Ramos (cell line): ENCODE results near the gene NSUN7.

ENCODE experiments used
- in situ Hi-C: fragments of 300-500 bp; cut with MboI; formaldehyde crosslinking; loops from one replicate; pipeline ENCODE4 v1.14.3; 2022; ENCODE audit warnings: low sequenced_read_pairs; ENCODE audit not compliant: unreplicated experiment

NSUN7 gene

GRCh38 chr4:40731792-40732245 lies 17.9 kb upstream of the NSUN7 start:
- in situ Hi-C loops: loop anchor here (25.0 kb wide), 1 partner anchor 180 kb away; no protein-coding TSS in a partner anchor

- in situ Hi-C loops: loop anchor here (25.0 kb wide), 1 partner anchor 179 kb away; no protein-coding TSS in a partner anchor
These were observed 16.0 kb upstream of the NSUN7 start for GRCh38 chr4:40733752-40734151.

- in situ Hi-C loops: loop anchor here (25.0 kb wide), 1 partner anchor 178 kb away; no protein-coding TSS in a partner anchor
These were observed 15.3 kb upstream of the NSUN7 start for GRCh38 chr4:40734497-40734896.

- in situ Hi-C loops: loop anchor here (25.0 kb wide), 1 partner anchor 175 kb away; no protein-coding TSS in a partner anchor
These were observed 12.8 kb upstream of the NSUN7 start for GRCh38 chr4:40736910-40737309.

GRCh38 chr4:40737879-40738278 lies 11.9 kb upstream of the NSUN7 start:
- in situ Hi-C loops: loop anchor here (25.0 kb wide), 1 partner anchor 174 kb away; no protein-coding TSS in a partner anchor

- in situ Hi-C loops: loop anchor here (25.0 kb wide), 1 partner anchor 173 kb away; no protein-coding TSS in a partner anchor
These were observed 10.4 kb upstream of the NSUN7 start for GRCh38 chr4:40739347-40739746.

GRCh38 chr4:40744218-40744617 lies 5.5 kb upstream of the NSUN7 start:
- in situ Hi-C loops: loop anchor here (25.0 kb wide), 1 partner anchor 168 kb away; no protein-coding TSS in a partner anchor

- in situ Hi-C loops: loop anchor here (25.0 kb wide), 1 partner anchor 167 kb away; no protein-coding TSS in a partner anchor
These were observed 4.3 kb upstream of the NSUN7 start for GRCh38 chr4:40745285-40745984.

- in situ Hi-C loops: loop anchor here (25.0 kb wide), 1 partner anchor 165 kb away; no protein-coding TSS in a partner anchor
These were observed 2.4 kb upstream of the NSUN7 start for GRCh38 chr4:40747207-40747835.

GRCh38 chr4:40750461-40751258 lies 905 bp downstream of the NSUN7 start:
- in situ Hi-C loops: no loop called here

- in situ Hi-C loops: no loop called here
These were observed 5.9 kb downstream of the NSUN7 start for GRCh38 chr4:40755616-40756015.

GRCh38 chr4:40763228-40763716 lies 13.5 kb downstream of the NSUN7 start:
- in situ Hi-C loops: no loop called here

GRCh38 chr4:40769266-40769665 lies 19.5 kb downstream of the NSUN7 start:
- in situ Hi-C loops: no loop called here

- in situ Hi-C loops: no loop called here
These were observed 28.3 kb downstream of the NSUN7 start for GRCh38 chr4:40778090-40778489.

- in situ Hi-C loops: no loop called here
These were observed 33.1 kb downstream of the NSUN7 start for GRCh38 chr4:40782876-40783275.

- in situ Hi-C loops: no loop called here
These were observed 36.0 kb downstream of the NSUN7 start for GRCh38 chr4:40785727-40786126.

GRCh38 chr4:40788331-40788730 lies 38.6 kb downstream of the NSUN7 start:
- in situ Hi-C loops: no loop called here

GRCh38 chr4:40789031-40789430 lies 39.3 kb downstream of the NSUN7 start:
- in situ Hi-C loops: no loop called here

- in situ Hi-C loops: no loop called here
These were observed 40.0 kb downstream of the NSUN7 start for GRCh38 chr4:40789771-40790170.

- in situ Hi-C loops: no loop called here
These were observed 50.3 kb downstream of the NSUN7 start for GRCh38 chr4:40800064-40800463.
